Measurements from ENCODE around the gene SLC28A3. TPM values are rescaled to one million over a fixed set of nuclear protein-coding genes. Genes with fewer than 3 reads are reported as not detected.

Gene SLC28A3
- total and polyA plus RNA-seq, 2 experiments from 2014 or later: not detected

DNA sequence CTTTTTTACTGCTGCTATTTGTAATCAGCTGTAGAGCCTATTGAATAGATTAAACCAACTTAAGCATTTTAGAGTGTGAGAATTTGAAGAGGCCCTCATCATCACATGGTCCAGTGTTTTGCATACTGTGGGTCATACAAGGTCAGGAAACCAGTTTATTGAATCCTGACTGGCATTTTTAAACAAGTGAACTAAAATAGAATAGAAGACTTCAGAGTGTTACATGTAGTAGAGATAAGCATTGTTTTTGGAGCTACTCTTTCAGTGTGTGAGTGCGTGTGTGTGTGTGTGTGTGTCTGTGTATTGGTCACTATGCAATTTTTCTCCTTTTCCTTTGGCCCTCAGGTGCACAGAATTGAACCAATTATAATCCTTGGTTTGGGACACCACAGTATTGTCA is 114.4 kb downstream of the SLC28A3 start:
- H3K4me3 Mint-ChIP-seq: no peak overlapping the region
- H3K4me2 ChIP-seq: no peak overlapping the region
- H3K4me1 ChIP-seq (ENCODE audit: insufficient read depth): peaks cover 7% of the 10 kb centered on the region; the same call in 1 of the 2 replicates
- peaks cover 28% of the 10 kb centered on the region for H3K4me1 Mint-ChIP-seq
- no peak overlapping the region for H2AFZ ChIP-seq
- ATAC-seq (no peak), DNase-seq (ENCODE audit: low spot score) (no peak)
- H3K36me3 Mint-ChIP-seq (ENCODE audit: low read depth): peaks cover 3% of the 10 kb centered on the region; the same call in 1 of the 3 replicates
- no peaks in the 10 kb centered on the region for H3K79me2 ChIP-seq (replicated peaks; ENCODE audit: insufficient read depth)
- no peak overlapping the region for H3K4me3 ChIP-seq
- no peak overlapping the region for H3K27ac Mint-ChIP-seq
- peaks cover 15% of the 10 kb centered on the region for H3K9me3 Mint-ChIP-seq
- no peak overlapping the region for H3K27ac ChIP-seq (ENCODE audit: low read depth)
- H3K36me3 ChIP-seq (ENCODE audit: insufficient read depth): no peaks in the 10 kb centered on the region; the same call in 1 of the 2 replicates
- H3K9me2 ChIP-seq (ENCODE audit: insufficient read depth): no peaks in the 10 kb centered on the region
- peaks cover 2% of the 10 kb centered on the region for H3K27me3 Mint-ChIP-seq (ENCODE audit: insufficient read depth, low read depth, poor library complexity)
- no peaks in the 10 kb centered on the region for H3F3A ChIP-seq (replicated peaks; ENCODE audit: low read depth)
- H3K27me3 ChIP-seq (ENCODE audit: insufficient read depth): no peaks in the 10 kb centered on the region
- no peak for TF ChIP-seq CREB1 (CRISPR knock-in tag; IDR thresholded peaks at IDR 0.05; ENCODE audit: low read depth)
- TF ChIP-seq STAT1 (IDR thresholded peaks at IDR 0.05; ENCODE audit: unreplicated experiment): no peak
- TF ChIP-seq, protein P1, sequence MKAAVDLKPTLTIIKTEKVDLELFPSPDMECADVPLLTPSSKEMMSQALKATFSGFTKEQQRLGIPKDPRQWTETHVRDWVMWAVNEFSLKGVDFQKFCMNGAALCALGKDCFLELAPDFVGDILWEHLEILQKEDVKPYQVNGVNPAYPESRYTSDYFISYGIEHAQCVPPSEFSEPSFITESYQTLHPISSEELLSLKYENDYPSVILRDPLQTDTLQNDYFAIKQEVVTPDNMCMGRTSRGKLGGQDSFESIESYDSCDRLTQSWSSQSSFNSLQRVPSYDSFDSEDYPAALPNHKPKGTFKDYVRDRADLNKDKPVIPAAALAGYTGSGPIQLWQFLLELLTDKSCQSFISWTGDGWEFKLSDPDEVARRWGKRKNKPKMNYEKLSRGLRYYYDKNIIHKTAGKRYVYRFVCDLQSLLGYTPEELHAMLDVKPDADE (IDR thresholded peaks at IDR 0.05): no peak
- TF ChIP-seq ZNF114 (CRISPR knock-in tag; IDR thresholded peaks at IDR 0.05): no peak
- no peak for TF ChIP-seq POLR2AphosphoS5 (IDR thresholded peaks at IDR 0.05; ENCODE audit: low read depth)
- no peak for TF ChIP-seq JUNB (IDR thresholded peaks at IDR 0.05; ENCODE audit: unreplicated experiment)
- no peak for TF ChIP-seq EZH2phosphoT487 (IDR thresholded peaks at IDR 0.05; ENCODE audit: unreplicated experiment)
- TF ChIP-seq, protein P2, sequence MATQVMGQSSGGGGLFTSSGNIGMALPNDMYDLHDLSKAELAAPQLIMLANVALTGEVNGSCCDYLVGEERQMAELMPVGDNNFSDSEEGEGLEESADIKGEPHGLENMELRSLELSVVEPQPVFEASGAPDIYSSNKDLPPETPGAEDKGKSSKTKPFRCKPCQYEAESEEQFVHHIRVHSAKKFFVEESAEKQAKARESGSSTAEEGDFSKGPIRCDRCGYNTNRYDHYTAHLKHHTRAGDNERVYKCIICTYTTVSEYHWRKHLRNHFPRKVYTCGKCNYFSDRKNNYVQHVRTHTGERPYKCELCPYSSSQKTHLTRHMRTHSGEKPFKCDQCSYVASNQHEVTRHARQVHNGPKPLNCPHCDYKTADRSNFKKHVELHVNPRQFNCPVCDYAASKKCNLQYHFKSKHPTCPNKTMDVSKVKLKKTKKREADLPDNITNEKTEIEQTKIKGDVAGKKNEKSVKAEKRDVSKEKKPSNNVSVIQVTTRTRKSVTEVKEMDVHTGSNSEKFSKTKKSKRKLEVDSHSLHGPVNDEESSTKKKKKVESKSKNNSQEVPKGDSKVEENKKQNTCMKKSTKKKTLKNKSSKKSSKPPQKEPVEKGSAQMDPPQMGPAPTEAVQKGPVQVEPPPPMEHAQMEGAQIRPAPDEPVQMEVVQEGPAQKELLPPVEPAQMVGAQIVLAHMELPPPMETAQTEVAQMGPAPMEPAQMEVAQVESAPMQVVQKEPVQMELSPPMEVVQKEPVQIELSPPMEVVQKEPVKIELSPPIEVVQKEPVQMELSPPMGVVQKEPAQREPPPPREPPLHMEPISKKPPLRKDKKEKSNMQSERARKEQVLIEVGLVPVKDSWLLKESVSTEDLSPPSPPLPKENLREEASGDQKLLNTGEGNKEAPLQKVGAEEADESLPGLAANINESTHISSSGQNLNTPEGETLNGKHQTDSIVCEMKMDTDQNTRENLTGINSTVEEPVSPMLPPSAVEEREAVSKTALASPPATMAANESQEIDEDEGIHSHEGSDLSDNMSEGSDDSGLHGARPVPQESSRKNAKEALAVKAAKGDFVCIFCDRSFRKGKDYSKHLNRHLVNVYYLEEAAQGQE (IDR thresholded peaks at IDR 0.05; ENCODE audit: unreplicated experiment): no peak
- no peak for TF ChIP-seq ZNF331 (CRISPR knock-in tag; IDR thresholded peaks at IDR 0.05; ENCODE audit: low read depth)
- TF ChIP-seq, protein P3, sequence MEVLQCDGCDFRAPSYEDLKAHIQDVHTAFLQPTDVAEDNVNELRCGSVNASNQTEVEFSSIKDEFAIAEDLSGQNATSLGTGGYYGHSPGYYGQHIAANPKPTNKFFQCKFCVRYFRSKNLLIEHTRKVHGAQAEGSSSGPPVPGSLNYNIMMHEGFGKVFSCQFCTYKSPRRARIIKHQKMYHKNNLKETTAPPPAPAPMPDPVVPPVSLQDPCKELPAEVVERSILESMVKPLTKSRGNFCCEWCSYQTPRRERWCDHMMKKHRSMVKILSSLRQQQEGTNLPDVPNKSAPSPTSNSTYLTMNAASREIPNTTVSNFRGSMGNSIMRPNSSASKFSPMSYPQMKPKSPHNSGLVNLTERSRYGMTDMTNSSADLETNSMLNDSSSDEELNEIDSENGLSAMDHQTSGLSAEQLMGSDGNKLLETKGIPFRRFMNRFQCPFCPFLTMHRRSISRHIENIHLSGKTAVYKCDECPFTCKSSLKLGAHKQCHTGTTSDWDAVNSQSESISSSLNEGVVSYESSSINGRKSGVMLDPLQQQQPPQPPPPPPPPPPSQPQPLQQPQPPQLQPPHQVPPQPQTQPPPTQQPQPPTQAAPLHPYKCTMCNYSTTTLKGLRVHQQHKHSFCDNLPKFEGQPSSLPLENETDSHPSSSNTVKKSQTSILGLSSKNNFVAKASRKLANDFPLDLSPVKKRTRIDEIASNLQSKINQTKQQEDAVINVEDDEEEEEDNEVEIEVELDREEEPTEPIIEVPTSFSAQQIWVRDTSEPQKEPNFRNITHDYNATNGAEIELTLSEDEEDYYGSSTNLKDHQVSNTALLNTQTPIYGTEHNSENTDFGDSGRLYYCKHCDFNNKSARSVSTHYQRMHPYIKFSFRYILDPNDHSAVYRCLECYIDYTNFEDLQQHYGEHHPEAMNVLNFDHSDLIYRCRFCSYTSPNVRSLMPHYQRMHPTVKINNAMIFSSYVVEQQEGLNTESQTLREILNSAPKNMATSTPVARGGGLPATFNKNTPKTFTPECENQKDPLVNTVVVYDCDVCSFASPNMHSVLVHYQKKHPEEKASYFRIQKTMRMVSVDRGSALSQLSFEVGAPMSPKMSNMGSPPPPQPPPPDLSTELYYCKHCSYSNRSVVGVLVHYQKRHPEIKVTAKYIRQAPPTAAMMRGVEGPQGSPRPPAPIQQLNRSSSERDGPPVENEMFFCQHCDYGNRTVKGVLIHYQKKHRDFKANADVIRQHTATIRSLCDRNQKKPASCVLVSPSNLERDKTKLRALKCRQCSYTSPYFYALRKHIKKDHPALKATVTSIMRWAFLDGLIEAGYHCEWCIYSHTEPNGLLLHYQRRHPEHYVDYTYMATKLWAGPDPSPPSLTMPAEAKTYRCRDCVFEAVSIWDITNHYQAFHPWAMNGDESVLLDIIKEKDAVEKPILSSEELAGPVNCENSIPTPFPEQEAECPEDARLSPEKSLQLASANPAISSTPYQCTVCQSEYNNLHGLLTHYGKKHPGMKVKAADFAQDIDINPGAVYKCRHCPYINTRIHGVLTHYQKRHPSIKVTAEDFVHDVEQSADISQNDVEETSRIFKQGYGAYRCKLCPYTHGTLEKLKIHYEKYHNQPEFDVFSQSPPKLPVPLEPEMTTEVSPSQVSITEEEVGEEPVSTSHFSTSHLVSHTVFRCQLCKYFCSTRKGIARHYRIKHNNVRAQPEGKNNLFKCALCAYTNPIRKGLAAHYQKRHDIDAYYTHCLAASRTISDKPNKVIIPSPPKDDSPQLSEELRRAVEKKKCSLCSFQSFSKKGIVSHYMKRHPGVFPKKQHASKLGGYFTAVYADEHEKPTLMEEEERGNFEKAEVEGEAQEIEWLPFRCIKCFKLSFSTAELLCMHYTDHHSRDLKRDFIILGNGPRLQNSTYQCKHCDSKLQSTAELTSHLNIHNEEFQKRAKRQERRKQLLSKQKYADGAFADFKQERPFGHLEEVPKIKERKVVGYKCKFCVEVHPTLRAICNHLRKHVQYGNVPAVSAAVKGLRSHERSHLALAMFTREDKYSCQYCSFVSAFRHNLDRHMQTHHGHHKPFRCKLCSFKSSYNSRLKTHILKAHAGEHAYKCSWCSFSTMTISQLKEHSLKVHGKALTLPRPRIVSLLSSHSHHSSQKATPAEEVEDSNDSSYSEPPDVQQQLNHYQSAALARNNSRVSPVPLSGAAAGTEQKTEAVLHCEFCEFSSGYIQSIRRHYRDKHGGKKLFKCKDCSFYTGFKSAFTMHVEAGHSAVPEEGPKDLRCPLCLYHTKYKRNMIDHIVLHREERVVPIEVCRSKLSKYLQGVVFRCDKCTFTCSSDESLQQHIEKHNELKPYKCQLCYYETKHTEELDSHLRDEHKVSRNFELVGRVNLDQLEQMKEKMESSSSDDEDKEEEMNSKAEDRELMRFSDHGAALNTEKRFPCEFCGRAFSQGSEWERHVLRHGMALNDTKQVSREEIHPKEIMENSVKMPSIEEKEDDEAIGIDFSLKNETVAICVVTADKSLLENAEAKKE (CRISPR knock-in tag; IDR thresholded peaks at IDR 0.05): no peak
- TF ChIP-seq EZH2 (IDR thresholded peaks at IDR 0.05; ENCODE audit: low read depth, unreplicated experiment): no peak
- no peak for TF ChIP-seq NANOG (IDR thresholded peaks at IDR 0.05; ENCODE audit: borderline replicate concordance)
- TF ChIP-seq, protein P4, sequence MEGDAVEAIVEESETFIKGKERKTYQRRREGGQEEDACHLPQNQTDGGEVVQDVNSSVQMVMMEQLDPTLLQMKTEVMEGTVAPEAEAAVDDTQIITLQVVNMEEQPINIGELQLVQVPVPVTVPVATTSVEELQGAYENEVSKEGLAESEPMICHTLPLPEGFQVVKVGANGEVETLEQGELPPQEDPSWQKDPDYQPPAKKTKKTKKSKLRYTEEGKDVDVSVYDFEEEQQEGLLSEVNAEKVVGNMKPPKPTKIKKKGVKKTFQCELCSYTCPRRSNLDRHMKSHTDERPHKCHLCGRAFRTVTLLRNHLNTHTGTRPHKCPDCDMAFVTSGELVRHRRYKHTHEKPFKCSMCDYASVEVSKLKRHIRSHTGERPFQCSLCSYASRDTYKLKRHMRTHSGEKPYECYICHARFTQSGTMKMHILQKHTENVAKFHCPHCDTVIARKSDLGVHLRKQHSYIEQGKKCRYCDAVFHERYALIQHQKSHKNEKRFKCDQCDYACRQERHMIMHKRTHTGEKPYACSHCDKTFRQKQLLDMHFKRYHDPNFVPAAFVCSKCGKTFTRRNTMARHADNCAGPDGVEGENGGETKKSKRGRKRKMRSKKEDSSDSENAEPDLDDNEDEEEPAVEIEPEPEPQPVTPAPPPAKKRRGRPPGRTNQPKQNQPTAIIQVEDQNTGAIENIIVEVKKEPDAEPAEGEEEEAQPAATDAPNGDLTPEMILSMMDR (conservative IDR thresholded peaks at IDR 0.05; ENCODE audit: low read depth in 2 of 2): no peak
- H4K20me1 ChIP-seq (replicated peaks; ENCODE audit: insufficient read depth): no peaks in the 10 kb centered on the region

Data from GM23338 (cell line).